HTR-8/SVneo (cell line): Measurements from ENCODE around the gene RETREG1.
"Not testable (repeated sequence)": the region's sequence is repeated elsewhere in the genome, so short reads cannot be mapped to it uniquely, and the experiment has no call there.

Source experiments
- DNase-seq: peaks from one replicate; pipeline ENCODE4 v3.0.0; 2011; ENCODE audit warnings: low spot score, mixed read lengths; ENCODE audit not compliant: insufficient read length
- FAIRE-seq: peaks from 2 replicates; lab custom pipeline; 2011; peaks lifted over from hg19 to GRCh38; lab: Jason Lieb, UNC

Gene RETREG1

GRCh38 chr5:16561660-16562059 lies 55.1 kb downstream of the RETREG1 start:
- no peak for FAIRE-seq
- DNase-seq, result no peak

- DNase-seq (no peak), FAIRE-seq (no peak)
These were observed 57.1 kb downstream of the RETREG1 start for GRCh38 chr5:16559702-16560101.

- DNase-seq, result no peak
- FAIRE-seq, result no peak
These were observed 57.7 kb downstream of the RETREG1 start for GRCh38 chr5:16558984-16559629.

- no peak for FAIRE-seq
- DNase-seq, result no peak
These were observed 59.3 kb downstream of the RETREG1 start for GRCh38 chr5:16557477-16557876.

GRCh38 chr5:16554110-16554509 lies 62.7 kb downstream of the RETREG1 start:
- DNase-seq, result no peak
- no peak for FAIRE-seq

- FAIRE-seq, result peak; percentile 42
- peak; percentile 71 for DNase-seq
These were observed 64.0 kb downstream of the RETREG1 start for GRCh38 chr5:16552666-16553343.

- FAIRE-seq, result no peak
These were observed 65.2 kb downstream of the RETREG1 start for GRCh38 chr5:16551628-16552027.

GRCh38 chr5:16550316-16550952 lies 66.4 kb downstream of the RETREG1 start:
- peak; percentile 73 for DNase-seq
- FAIRE-seq, result peak; percentile 96

More at GRCh38 chr5:16551628-16552027, 65.2 kb downstream of the RETREG1 start:
- DNase-seq, result no peak

- FAIRE-seq (no peak), DNase-seq (no peak)
These were observed 67.1 kb downstream of the RETREG1 start for GRCh38 chr5:16549491-16550206.

- no peak for FAIRE-seq
- no peak for DNase-seq
These were observed 68.0 kb downstream of the RETREG1 start for GRCh38 chr5:16548812-16549211.

- FAIRE-seq (no peak), DNase-seq (no peak)
These were observed 68.7 kb downstream of the RETREG1 start for GRCh38 chr5:16548115-16548514.

- DNase-seq (no peak), FAIRE-seq (no peak)
These were observed 69.5 kb downstream of the RETREG1 start for GRCh38 chr5:16547200-16547842.

GRCh38 chr5:16546732-16547131 lies 70.1 kb downstream of the RETREG1 start:
- no peak for FAIRE-seq
- DNase-seq, result no peak

- no peak for DNase-seq
- no peak for FAIRE-seq
These were observed 72.0 kb downstream of the RETREG1 start for GRCh38 chr5:16544607-16545374.

- not testable (repeated sequence) for FAIRE-seq, DNase-seq
These were observed 73.6 kb downstream of the RETREG1 start for GRCh38 chr5:16543206-16543605.

- DNase-seq (no peak), FAIRE-seq (no peak)
These were observed 74.6 kb downstream of the RETREG1 start for GRCh38 chr5:16542236-16542635.

GRCh38 chr5:16541592-16541991 lies 75.2 kb downstream of the RETREG1 start:
- not testable (repeated sequence) for FAIRE-seq

GRCh38 chr5:16540421-16540820 lies 76.4 kb downstream of the RETREG1 start:
- no peak for DNase-seq
- FAIRE-seq, result no peak

More at GRCh38 chr5:16541592-16541991, 75.2 kb downstream of the RETREG1 start:
- not testable (repeated sequence) for DNase-seq

- no peak for FAIRE-seq
- peak; percentile 46 for DNase-seq
These were observed 77.6 kb downstream of the RETREG1 start for GRCh38 chr5:16539169-16539666.
